GM19463 (cell line): ENCODE results near the gene ITGB1BP1.

Source experiments
- ATAC-seq: cut with Tn5 transposase; IDR thresholded peaks from one replicate; pipeline ENCODE4 v1.9.1; 2021; ENCODE audit warnings: mild to moderate bottlenecking, moderate library complexity; ENCODE audit not compliant: unreplicated experiment

ITGB1BP1 gene

GRCh38 chr2:9380702-9381628, 42.4 kb downstream of the ITGB1BP1 start:
- ATAC-seq: no peak

- no peak for ATAC-seq
These were observed 44.0 kb downstream of the ITGB1BP1 start for GRCh38 chr2:9379391-9379755.

- no peak for ATAC-seq
These were observed 44.6 kb downstream of the ITGB1BP1 start for GRCh38 chr2:9378433-9379390.

- ATAC-seq: no peak
These were observed 45.7 kb downstream of the ITGB1BP1 start for GRCh38 chr2:9377461-9378097.

GRCh38 chr2:9375857-9376428, 47.4 kb downstream of the ITGB1BP1 start:
- ATAC-seq: no peak

- no peak for ATAC-seq
These were observed 49.1 kb downstream of the ITGB1BP1 start for GRCh38 chr2:9374071-9374730.

GRCh38 chr2:9373476-9373875, 49.9 kb downstream of the ITGB1BP1 start:
- ATAC-seq: no peak

GRCh38 chr2:9373047-9373446, 50.3 kb downstream of the ITGB1BP1 start:
- no peak for ATAC-seq

- ATAC-seq: no peak
These were observed 52.6 kb downstream of the ITGB1BP1 start for GRCh38 chr2:9370746-9371145.

GRCh38 chr2:9366026-9366425, 57.3 kb downstream of the ITGB1BP1 start:
- ATAC-seq: no peak

- ATAC-seq: no peak
These were observed 57.8 kb downstream of the ITGB1BP1 start for GRCh38 chr2:9365498-9366019.

GRCh38 chr2:9364791-9365497, 58.4 kb downstream of the ITGB1BP1 start:
- ATAC-seq: no peak

GRCh38 chr2:9364373-9364772, 59.0 kb downstream of the ITGB1BP1 start:
- ATAC-seq: no peak

- no peak for ATAC-seq
These were observed 62.6 kb downstream of the ITGB1BP1 start for GRCh38 chr2:9360701-9361100.

GRCh38 chr2:9360110-9360509, 63.2 kb downstream of the ITGB1BP1 start:
- no peak for ATAC-seq

GRCh38 chr2:9359463-9359862, 63.9 kb downstream of the ITGB1BP1 start:
- ATAC-seq: no peak

GRCh38 chr2:9358846-9359245, 64.5 kb downstream of the ITGB1BP1 start:
- ATAC-seq: no peak

- ATAC-seq: no peak
These were observed 67.1 kb downstream of the ITGB1BP1 start for GRCh38 chr2:9356261-9356660.

- ATAC-seq: no peak
These were observed 67.6 kb downstream of the ITGB1BP1 start for GRCh38 chr2:9355716-9356115.
